K562 (cell line): ENCODE results near the gene EIF4E. TPM values are rescaled to one million over a fixed set of nuclear protein-coding genes. Genes with fewer than 3 reads are reported as not detected.

Experiments
- ATAC-seq: fragments of 200-7000 bp; cut with Tn5 transposase; 3 replicates; pipeline ENCODE4 v1.9.1; 2020; ENCODE audit warnings: moderate library complexity
- BruUV-seq: library from RNA; stranded (reverse); fragments of 400-500 nt; replicated peaks from 2 replicates; lab custom pipeline; 2021; lab: Mats Ljungman, UMichigan
- CTCF ChIA-PET: fragments of 300-600 bp; formaldehyde crosslinking; extraction: SDS; loops from one replicate; lab custom pipeline; 2021; ENCODE audit warnings: low intra/inter-chr PET ratio; lab: Yijun Ruan, JAX
- POLR2A ChIA-PET: fragments of 300-600, 350-650 bp; sonication (Branson Sonifier 250); formaldehyde crosslinking; extraction: SDS; loops from one replicate; lab custom pipeline; 2021; ENCODE audit warnings: antibody characterized with exemption, inconsistent platforms; lab: Yijun Ruan, JAX
- DNase-seq, 4 experiments: peaks; one replicate each; pipeline versions ENCODE4 v3.0.0 to v3.0.0-alpha.2; 2011 to 2018; ENCODE audit warnings: low spot score in 3 of 4, mixed read lengths in 3 of 4; ENCODE audit errors: extremely low read depth in 1 of 4
- FAIRE-seq: peaks from 2 replicates; lab custom pipeline; 2011; peaks lifted over from hg19 to GRCh38; lab: Jason Lieb, UNC
- H2AFZ ChIP-seq: 2 replicates; pipeline ENCODE4 v1.6.0; 2011; ENCODE audit warnings: low read depth, low read length, control low read depth, inconsistent platforms
- H3K27ac ChIP-seq: fragments of 200-600 bp; 3 replicates; pipeline ENCODE4 v1.8.0; 2011; ENCODE audit warnings: low read depth, mild to moderate bottlenecking, control low read depth, inconsistent platforms, low read length, moderate library complexity, mixed read lengths; ENCODE audit errors: extremely low read depth
- H3K27me3 ChIP-seq, 2 experiments: fragments of 300-600 bp in 1 of 2; 2 replicates in 1 of 2; 3 replicates in 1 of 2; pipeline versions ENCODE4 v1.6.0 to v1.8.0; 2011; ENCODE audit warnings: inconsistent platforms in 2 of 2, low read length in 2 of 2, mild to moderate bottlenecking in 1 of 2, mixed read lengths in 1 of 2, moderate library complexity in 1 of 2; ENCODE audit not compliant: control insufficient read depth in 2 of 2, insufficient read depth in 2 of 2
- H3K36me3 ChIP-seq: fragments of 300-600 bp; 3 replicates; pipeline ENCODE4 v1.8.0; 2011; ENCODE audit warnings: mild to moderate bottlenecking, low read length, inconsistent platforms; ENCODE audit not compliant: control insufficient read depth, insufficient read depth
- H3K4me1 ChIP-seq, 2 experiments: fragments of 200-600 bp in 1 of 2; replicated peaks in 1 of 2; 2 replicates in 1 of 2; 3 replicates in 1 of 2; pipeline versions ENCODE4 v1.5.1 to v1.8.0; 2011; ENCODE audit warnings: inconsistent platforms in 2 of 2, low read length in 2 of 2, mild to moderate bottlenecking in 1 of 2, mixed read lengths in 1 of 2, moderate library complexity in 1 of 2; ENCODE audit not compliant: control insufficient read depth in 2 of 2, insufficient read depth in 2 of 2
- H3K4me2 ChIP-seq: 2 replicates; pipeline ENCODE4 v1.6.1; 2011; ENCODE audit warnings: low read length, control low read depth, inconsistent platforms, mixed read lengths; ENCODE audit not compliant: insufficient read depth
- H3K4me3 ChIP-seq: fragments of 200-600 bp; sonication (generic), shearing (Covaris generic); 2 replicates; pipeline ENCODE4 v1.5.1; 2016; ENCODE audit warnings: control low read depth, inconsistent platforms
- H3K79me2 ChIP-seq: fragments of 200-600 bp; 3 replicates; pipeline ENCODE4 v1.8.0; 2011; ENCODE audit warnings: low read length, inconsistent platforms; ENCODE audit not compliant: control insufficient read depth, insufficient read depth
- H3K9ac ChIP-seq, 2 experiments: 2 replicates each; pipeline versions ENCODE4 v1.6.0 to v1.6.1; 2011; ENCODE audit warnings: low read depth in 2 of 2, low read length in 2 of 2, control low read depth in 1 of 2, inconsistent platforms in 1 of 2, mild to moderate bottlenecking in 1 of 2, mixed read lengths in 1 of 2; ENCODE audit not compliant: insufficient read depth in 1 of 2
- H3K9me1 ChIP-seq: one replicate; pipeline ENCODE4 v1.6.0; 2011; ENCODE audit warnings: inconsistent platforms, mild to moderate bottlenecking, low read length, moderate library complexity; ENCODE audit not compliant: control insufficient read depth, insufficient read depth
- H3K9me3 ChIP-seq: replicated peaks from 2 replicates; pipeline ENCODE4 v1.5.1; 2011; ENCODE audit warnings: low read depth, low read length, inconsistent platforms; ENCODE audit not compliant: control insufficient read depth, insufficient read depth
- H4K20me1 ChIP-seq: replicated peaks from 2 replicates; pipeline ENCODE4 v1.6.1; 2011; ENCODE audit warnings: low read length, inconsistent platforms, mixed read lengths; ENCODE audit not compliant: control insufficient read depth, insufficient read depth
- CREBBP ChIP-seq: IDR thresholded peaks from one replicate; pipeline ENCODE4 v1.6.1; 2012; ENCODE audit warnings: low read depth, mild to moderate bottlenecking, control low read depth, inconsistent platforms, low read length
- GTF2F1 ChIP-seq: IDR thresholded peaks from 2 replicates; pipeline ENCODE4 v1.6.1; 2011; ENCODE audit warnings: low read depth, low read length, improper control_type of control experiment
- HNRNPUL1 ChIP-seq: fragments of 200-400 bp; formaldehyde crosslinking; IDR thresholded peaks from 2 replicates; pipeline ENCODE4 v1.6.1; 2017; ENCODE audit warnings: low read length
- NCOA4 ChIP-seq: fragments of 450-650 bp; IDR thresholded peaks from 2 replicates; pipeline ENCODE4 v1.6.1; 2018; ENCODE audit warnings: mild to moderate bottlenecking; ENCODE audit not compliant: partially characterized antibody
- NR0B1 ChIP-seq: fragments of 450-650 bp; IDR thresholded peaks from one replicate; pipeline ENCODE4 v1.6.1; 2018; ENCODE audit warnings: mild to moderate bottlenecking, moderate library complexity; ENCODE audit not compliant: partially characterized antibody
- SRSF7 ChIP-seq: fragments of 200-400 bp; formaldehyde crosslinking; optimal IDR thresholded peaks from 2 replicates; pipeline ENCODE3; 2017; ENCODE audit warnings: mild to moderate bottlenecking, low read depth, low read length
- ZNF696 ChIP-seq: fragments of 250-450 bp; sonication (Bioruptor Pico); conservative IDR thresholded peaks from 2 replicates; pipeline ENCODE4 v1.4.0; 2020; ENCODE audit warnings: mild to moderate bottlenecking, moderate library complexity
- WGBS: fragments of 100-300 bp; shearing (Covaris generic); methylation state at CpG from one replicate; pipeline ENCODE4 v1.1.6; 2016; ENCODE audit warnings: low coverage, mixed read lengths; ENCODE audit not compliant: insufficient coverage; ENCODE audit errors: missing lambda C conversion rate; 5-methylcytosine and 5-hydroxymethylcytosine counted together
- in situ Hi-C: fragments of 300-500 bp; cut with MboI; formaldehyde crosslinking; loops from 4 replicates; pipeline ENCODE4 v1.15.0; 2018; ENCODE audit warnings: inconsistent platforms, mixed read lengths
- intact Hi-C: fragments of 100-400 bp; cut with micrococcal nuclease; formaldehyde crosslinking; loops from 2 replicates; pipeline ENCODE4 v1.14.2; 2022
- polyA plus RNA-seq, 8 experiments: library from polyadenylated mRNA; depleted of rRNA in 4 of 8; stranded (reverse) in 5 of 8; unstranded in 3 of 8; fragments of >200 nt; fragmentation: Nextera tagmentation in 2 of 8; fragmentation: Illumina TruSeq in 1 of 8; extraction: Ambion mirVana in 2 of 8; extraction: Trizol in 1 of 8; gene quantifications; 2 replicates each; pipeline versions ENCODE4 v1.2.1 to v1.2.3, GENCODE V29; 2011 to 2014; ENCODE audit warnings: inconsistent platforms in 1 of 8, missing spikeins in 1 of 8
- total RNA-seq, 7 experiments: library from RNA; depleted of rRNA in 6 of 7; stranded (reverse); fragments of >200 nt in 6 of 7; fragmentation: Illumina TruSeq in 2 of 7; extraction: Trizol in 2 of 7; gene quantifications; 2 replicates each; pipeline versions ENCODE4 v1.2.1 to v1.2.3, GENCODE V29; 2011 to 2021; ENCODE audit warnings: low replicate concordance in 1 of 7
- TF ChIP-seq, protein P1 (sequence below): sonication (generic); formaldehyde crosslinking; IDR thresholded peaks from 2 replicates; pipeline ENCODE4 v1.8.1; 2023; ENCODE audit warnings: mild to moderate bottlenecking, missing genetic modification reagents
- TF ChIP-seq, protein P2 (sequence below): fragments of 250-450 bp; sonication (Bioruptor Pico); IDR thresholded peaks from 2 replicates; pipeline ENCODE4 v1.4.0; 2020; ENCODE audit warnings: mild to moderate bottlenecking

Gene EIF4E
- total and polyA plus RNA-seq, 9 of the 15 experiments (the other 6 are each of a cell fraction or from before 2014, with no cell fraction given) = 164 to 489 (median 179) TPM

- ATAC-seq = no peak
- BruUV-seq = no TSS peak
- H4K20me1 ChIP-seq = no peaks in the 10 kb centered on the region
- ChIA-PET CTCF (no interaction called here), POLR2A (no interaction called here)
- no peak overlapping the region for H3K9ac ChIP-seq
- no peak for DNase-seq
- no peak overlapping the region for H2AFZ ChIP-seq
- H3K27me3 ChIP-seq = no peaks in the 10 kb centered on the region
- intact Hi-C loops = no loop called here
- in situ Hi-C loops = no loop called here
- FAIRE-seq = no peak
- H3K4me1 ChIP-seq = peaks cover 9 to 13% of the 10 kb centered on the region in 2 experiments; a peak in 4 of 5 replicates
- H3K4me2 ChIP-seq = no peak overlapping the region
- H3K36me3 ChIP-seq = no peaks in the 10 kb centered on the region
- no peak overlapping the region for H3K4me3 ChIP-seq
- 39% methylated on average over 2 of the region's 2 CpGs for WGBS
- TF ChIP-seq, protein P1, sequence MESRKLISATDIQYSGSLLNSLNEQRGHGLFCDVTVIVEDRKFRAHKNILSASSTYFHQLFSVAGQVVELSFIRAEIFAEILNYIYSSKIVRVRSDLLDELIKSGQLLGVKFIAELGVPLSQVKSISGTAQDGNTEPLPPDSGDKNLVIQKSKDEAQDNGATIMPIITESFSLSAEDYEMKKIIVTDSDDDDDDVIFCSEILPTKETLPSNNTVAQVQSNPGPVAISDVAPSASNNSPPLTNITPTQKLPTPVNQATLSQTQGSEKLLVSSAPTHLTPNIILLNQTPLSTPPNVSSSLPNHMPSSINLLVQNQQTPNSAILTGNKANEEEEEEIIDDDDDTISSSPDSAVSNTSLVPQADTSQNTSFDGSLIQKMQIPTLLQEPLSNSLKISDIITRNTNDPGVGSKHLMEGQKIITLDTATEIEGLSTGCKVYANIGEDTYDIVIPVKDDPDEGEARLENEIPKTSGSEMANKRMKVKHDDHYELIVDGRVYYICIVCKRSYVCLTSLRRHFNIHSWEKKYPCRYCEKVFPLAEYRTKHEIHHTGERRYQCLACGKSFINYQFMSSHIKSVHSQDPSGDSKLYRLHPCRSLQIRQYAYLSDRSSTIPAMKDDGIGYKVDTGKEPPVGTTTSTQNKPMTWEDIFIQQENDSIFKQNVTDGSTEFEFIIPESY = no peak
- TF ChIP-seq SRSF7 (no peak), HNRNPUL1 (no peak), GTF2F1 (no peak), NR0B1 (no peak), NCOA4 (no peak), CREBBP (no peak), ZNF696 (CRISPR knock-in tag) (no peak)
- TF ChIP-seq, protein P2, sequence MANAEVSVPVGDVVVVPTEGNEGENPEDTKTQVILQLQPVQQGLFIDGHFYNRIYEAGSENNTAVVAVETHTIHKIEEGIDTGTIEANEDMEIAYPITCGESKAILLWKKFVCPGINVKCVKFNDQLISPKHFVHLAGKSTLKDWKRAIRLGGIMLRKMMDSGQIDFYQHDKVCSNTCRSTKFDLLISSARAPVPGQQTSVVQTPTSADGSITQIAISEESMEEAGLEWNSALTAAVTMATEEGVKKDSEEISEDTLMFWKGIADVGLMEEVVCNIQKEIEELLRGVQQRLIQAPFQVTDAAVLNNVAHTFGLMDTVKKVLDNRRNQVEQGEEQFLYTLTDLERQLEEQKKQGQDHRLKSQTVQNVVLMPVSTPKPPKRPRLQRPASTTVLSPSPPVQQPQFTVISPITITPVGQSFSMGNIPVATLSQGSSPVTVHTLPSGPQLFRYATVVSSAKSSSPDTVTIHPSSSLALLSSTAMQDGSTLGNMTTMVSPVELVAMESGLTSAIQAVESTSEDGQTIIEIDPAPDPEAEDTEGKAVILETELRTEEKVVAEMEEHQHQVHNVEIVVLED = no peak
- H3K79me2 ChIP-seq = no peaks in the 10 kb centered on the region
- H3K27ac ChIP-seq = no peak overlapping the region
- H3K9me3 ChIP-seq = no peaks in the 10 kb centered on the region; the same call in 1 of the 2 replicates
- no peaks in the 10 kb centered on the region for H3K9me1 ChIP-seq
Observed at GRCh38 chr4:98961770-98962169, 32.8 kb upstream of the EIF4E start.
